ENCODE measurements around the gene B4GALT3.

Gene B4GALT3

DNA sequence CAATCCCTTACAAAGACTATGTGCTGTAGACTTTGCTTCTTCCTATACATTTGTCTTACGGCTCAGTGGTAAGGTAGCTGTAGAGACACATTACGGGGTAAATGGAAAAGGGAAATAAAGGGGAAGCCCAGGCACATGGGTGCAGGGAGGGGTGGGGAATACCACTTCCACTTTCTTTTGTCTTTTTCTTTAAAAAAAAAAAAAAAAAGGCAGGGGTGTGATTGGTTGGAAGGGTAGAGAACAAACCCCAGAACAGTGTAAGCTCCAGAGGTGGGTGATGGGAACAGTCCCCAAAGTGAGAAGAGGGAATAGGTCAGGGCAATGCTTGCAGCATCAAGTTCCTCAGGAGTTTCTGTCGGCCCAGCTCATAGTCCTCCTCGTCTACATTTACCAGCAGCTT, 55.5 kb downstream of the B4GALT3 start:
- DNase-seq: no peak
